MM.1S (cell line): Measurements from ENCODE around the gene ARHGAP25.

ENCODE experiments used
- CTCF ChIP-seq: fragments of 300-600 bp; sonication (generic); IDR thresholded peaks from 2 replicates; pipeline ENCODE4 v1.5.1; 2016; ENCODE audit warnings: antibody characterized with exemption, low read length, mixed read lengths
- EZH2phosphoT487 ChIP-seq: fragments of 300-600 bp; sonication (generic); IDR thresholded peaks from 2 replicates; pipeline ENCODE4 v1.6.1; 2018; ENCODE audit warnings: antibody characterized with exemption, low read length

- TF ChIP-seq CTCF, result no peak
- TF ChIP-seq EZH2phosphoT487, result no peak
Observed at GRCh38 chr2:68750592-68751396, 16.2 kb downstream of the ARHGAP25 start.
